PC-9 (cell line): ENCODE results near the gene NUDT7. TPM values are rescaled to one million over a fixed set of nuclear protein-coding genes. Genes with fewer than 3 reads are reported as not detected.

Source experiments
- BruUV-seq: library from RNA; stranded (reverse); fragments of 400-500 nt; replicated peaks from 2 replicates; lab custom pipeline; 2021; lab: Mats Ljungman, UMichigan
- CTCF ChIA-PET: fragments of 300-600 bp; sonication (Branson Sonifier 250); formaldehyde crosslinking; loops from one replicate; lab custom pipeline; 2022; ENCODE audit warnings: antibody characterized with exemption; lab: Charles Lee
- POLR2A ChIA-PET: fragments of 300-600 bp; sonication (Branson Sonifier 250); formaldehyde crosslinking; loops from one replicate; lab custom pipeline; 2022; ENCODE audit warnings: antibody characterized with exemption; ENCODE audit not compliant: unreplicated experiment; lab: Charles Lee
- DNase-seq, 2 experiments: peaks; one replicate each; pipeline versions ENCODE4 v3.0.0 to v3.0.0-alpha.2; 2015 to 2022; ENCODE audit warnings: mixed read lengths in 1 of 2
- H2AFZ ChIP-seq: fragments of 200-600 bp; sonication (generic); 2 replicates; pipeline ENCODE4 v1.8.1; 2017; ENCODE audit warnings: antibody characterized with exemption
- H3F3A ChIP-seq: fragments of 200-600 bp; sonication (generic); 2 replicates; pipeline ENCODE4 v1.8.1; 2017; ENCODE audit warnings: antibody characterized with exemption, mild to moderate bottlenecking, low read depth; ENCODE audit not compliant: insufficient read depth
- H3K27ac ChIP-seq: fragments of 200-600 bp; sonication (generic); 2 replicates; pipeline ENCODE4 v1.6.1; 2016; ENCODE audit warnings: mixed run types
- H3K27me3 ChIP-seq: fragments of 200-600 bp; sonication (generic); 2 replicates; pipeline ENCODE4 v1.6.1; 2016; ENCODE audit warnings: low read depth, mixed run types; ENCODE audit not compliant: insufficient read depth
- H3K36me3 ChIP-seq: fragments of 200-600 bp; sonication (generic); 2 replicates; pipeline ENCODE4 v1.6.1; 2016; ENCODE audit warnings: low read depth, mixed run types
- H3K4me1 ChIP-seq: fragments of 200-600 bp; sonication (generic); replicated peaks from 2 replicates; pipeline ENCODE4 v1.6.1; 2016; ENCODE audit warnings: mixed run types; ENCODE audit not compliant: insufficient read depth
- H3K4me2 ChIP-seq: fragments of 200-600 bp; sonication (generic); 2 replicates; pipeline ENCODE4 v1.6.1; 2017; ENCODE audit warnings: mixed run types
- H3K4me3 ChIP-seq: fragments of 200-600 bp; sonication (generic); 2 replicates; pipeline ENCODE4 v1.6.1; 2016; ENCODE audit warnings: mixed run types
- H3K79me2 ChIP-seq: fragments of 200-600 bp; sonication (generic); 2 replicates; pipeline ENCODE4 v1.6.1; 2017; ENCODE audit warnings: low read depth, mixed run types
- H3K9me2 ChIP-seq: fragments of 200-600 bp; sonication (generic); 2 replicates; pipeline ENCODE4 v1.8.1; 2017; ENCODE audit warnings: mild to moderate bottlenecking; ENCODE audit not compliant: insufficient read depth
- H3K9me3 ChIP-seq: fragments of 200-600 bp; sonication (generic); 2 replicates; pipeline ENCODE4 v1.8.1; 2016; ENCODE audit warnings: low read depth; ENCODE audit not compliant: insufficient read depth
- H4K20me1 ChIP-seq: fragments of 200-600 bp; sonication (generic); 2 replicates; pipeline ENCODE4 v1.8.1; 2017; ENCODE audit not compliant: insufficient read depth
- EZH2 ChIP-seq: fragments of 200-600 bp; sonication (generic); IDR thresholded peaks from 2 replicates; pipeline ENCODE4 v1.8.0; 2017; ENCODE audit warnings: antibody characterized with exemption, low read depth
- intact Hi-C: fragments of 100-400 bp; cut with micrococcal nuclease; formaldehyde crosslinking; loops from one replicate; pipeline ENCODE4 v1.10.0; 2022; ENCODE audit not compliant: unreplicated experiment
- total RNA-seq: library from RNA; stranded (reverse); gene quantifications from 2 replicates; pipeline ENCODE4 v1.2.3, GENCODE V29; 2021
- TF ChIP-seq, protein P1 (sequence below): fragments of 200-600 bp; sonication (generic); conservative IDR thresholded peaks from 2 replicates; pipeline ENCODE4 v1.6.1; 2017; ENCODE audit warnings: mixed run types, antibody characterized with exemption, mild to moderate bottlenecking, moderate library complexity

The NUDT7 gene
- total RNA-seq, 1 experiment from 2014 or later: not detected

DNA sequence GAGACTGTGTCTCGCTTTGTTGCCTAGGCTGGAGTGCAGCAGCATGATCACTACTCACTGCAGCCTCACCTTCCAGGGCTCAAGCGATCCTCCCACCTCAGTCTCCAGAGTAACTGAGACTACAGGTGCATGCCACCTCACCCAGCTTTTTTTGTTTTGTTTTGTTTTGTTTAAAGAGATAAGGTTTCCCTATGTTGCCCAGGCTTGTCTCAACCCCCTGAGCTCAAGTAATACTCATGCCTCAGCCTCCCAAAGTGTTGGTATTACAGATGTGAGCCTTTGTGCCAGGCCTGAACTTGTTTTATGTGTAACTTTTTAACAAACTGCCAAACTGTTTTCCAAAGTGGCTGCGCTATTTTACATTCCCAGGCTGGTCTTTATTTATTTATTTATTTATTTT lies 41.8 kb upstream of the NUDT7 start:
- DNase-seq: no peak
- no TSS peak for BruUV-seq
- H3K4me3 ChIP-seq: no peak overlapping the region
- TF ChIP-seq EZH2: no peak
- TF ChIP-seq, protein P1, sequence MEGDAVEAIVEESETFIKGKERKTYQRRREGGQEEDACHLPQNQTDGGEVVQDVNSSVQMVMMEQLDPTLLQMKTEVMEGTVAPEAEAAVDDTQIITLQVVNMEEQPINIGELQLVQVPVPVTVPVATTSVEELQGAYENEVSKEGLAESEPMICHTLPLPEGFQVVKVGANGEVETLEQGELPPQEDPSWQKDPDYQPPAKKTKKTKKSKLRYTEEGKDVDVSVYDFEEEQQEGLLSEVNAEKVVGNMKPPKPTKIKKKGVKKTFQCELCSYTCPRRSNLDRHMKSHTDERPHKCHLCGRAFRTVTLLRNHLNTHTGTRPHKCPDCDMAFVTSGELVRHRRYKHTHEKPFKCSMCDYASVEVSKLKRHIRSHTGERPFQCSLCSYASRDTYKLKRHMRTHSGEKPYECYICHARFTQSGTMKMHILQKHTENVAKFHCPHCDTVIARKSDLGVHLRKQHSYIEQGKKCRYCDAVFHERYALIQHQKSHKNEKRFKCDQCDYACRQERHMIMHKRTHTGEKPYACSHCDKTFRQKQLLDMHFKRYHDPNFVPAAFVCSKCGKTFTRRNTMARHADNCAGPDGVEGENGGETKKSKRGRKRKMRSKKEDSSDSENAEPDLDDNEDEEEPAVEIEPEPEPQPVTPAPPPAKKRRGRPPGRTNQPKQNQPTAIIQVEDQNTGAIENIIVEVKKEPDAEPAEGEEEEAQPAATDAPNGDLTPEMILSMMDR: no peak
- H3F3A ChIP-seq: no peaks in the 10 kb centered on the region
- no peaks in the 10 kb centered on the region for H3K36me3 ChIP-seq
- H3K79me2 ChIP-seq: no peaks in the 10 kb centered on the region
- H3K9me3 ChIP-seq: no peaks in the 10 kb centered on the region
- H2AFZ ChIP-seq: no peak overlapping the region
- no peak overlapping the region for H3K4me2 ChIP-seq
- ChIA-PET POLR2A (no interaction called here), CTCF (no interaction called here)
- H4K20me1 ChIP-seq: no peaks in the 10 kb centered on the region
- H3K27me3 ChIP-seq: peaks cover 37% of the 10 kb centered on the region
- H3K9me2 ChIP-seq: no peaks in the 10 kb centered on the region
- no peaks in the 10 kb centered on the region for H3K4me1 ChIP-seq
- intact Hi-C loops: no loop called here
- no peak overlapping the region for H3K27ac ChIP-seq

DNA sequence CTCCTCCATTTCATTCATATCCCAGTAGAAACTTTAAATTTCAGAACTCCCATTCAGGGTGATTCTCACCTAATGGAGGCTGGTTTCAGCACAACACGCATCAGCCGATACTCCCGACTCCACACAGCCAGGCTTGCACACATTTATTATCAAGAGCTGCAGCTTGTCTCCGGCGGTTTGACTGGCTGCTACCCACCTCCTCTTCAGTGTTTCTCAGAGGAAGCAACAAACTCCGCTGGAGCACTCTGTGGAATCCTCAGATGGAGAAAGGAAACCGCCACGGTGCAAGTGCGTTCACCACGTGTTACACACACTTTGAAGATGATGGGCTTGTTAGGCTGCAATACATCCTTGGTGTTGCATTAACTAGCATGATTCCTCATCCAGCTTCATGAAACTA lies 39.7 kb upstream of the NUDT7 start:
- BruUV-seq: no TSS peak
- no peaks in the 10 kb centered on the region for H4K20me1 ChIP-seq
- intact Hi-C loops: no loop called here
- H3K9me3 ChIP-seq: no peaks in the 10 kb centered on the region
- no peaks in the 10 kb centered on the region for H3K36me3 ChIP-seq
- H3K27me3 ChIP-seq: peaks cover 42% of the 10 kb centered on the region
- H3F3A ChIP-seq: no peaks in the 10 kb centered on the region
- no peak for DNase-seq
- H3K9me2 ChIP-seq: no peaks in the 10 kb centered on the region
- no peak overlapping the region for H3K4me3 ChIP-seq
- POLR2A ChIA-PET: no interaction called here
- CTCF ChIA-PET: no interaction called here
- H3K4me2 ChIP-seq: no peak overlapping the region
- no peaks in the 10 kb centered on the region for H3K4me1 ChIP-seq
- no peak for TF ChIP-seq EZH2
- TF ChIP-seq, protein P1: no peak
- H2AFZ ChIP-seq: no peak overlapping the region
- no peak overlapping the region for H3K27ac ChIP-seq
- H3K79me2 ChIP-seq: no peaks in the 10 kb centered on the region

DNA sequence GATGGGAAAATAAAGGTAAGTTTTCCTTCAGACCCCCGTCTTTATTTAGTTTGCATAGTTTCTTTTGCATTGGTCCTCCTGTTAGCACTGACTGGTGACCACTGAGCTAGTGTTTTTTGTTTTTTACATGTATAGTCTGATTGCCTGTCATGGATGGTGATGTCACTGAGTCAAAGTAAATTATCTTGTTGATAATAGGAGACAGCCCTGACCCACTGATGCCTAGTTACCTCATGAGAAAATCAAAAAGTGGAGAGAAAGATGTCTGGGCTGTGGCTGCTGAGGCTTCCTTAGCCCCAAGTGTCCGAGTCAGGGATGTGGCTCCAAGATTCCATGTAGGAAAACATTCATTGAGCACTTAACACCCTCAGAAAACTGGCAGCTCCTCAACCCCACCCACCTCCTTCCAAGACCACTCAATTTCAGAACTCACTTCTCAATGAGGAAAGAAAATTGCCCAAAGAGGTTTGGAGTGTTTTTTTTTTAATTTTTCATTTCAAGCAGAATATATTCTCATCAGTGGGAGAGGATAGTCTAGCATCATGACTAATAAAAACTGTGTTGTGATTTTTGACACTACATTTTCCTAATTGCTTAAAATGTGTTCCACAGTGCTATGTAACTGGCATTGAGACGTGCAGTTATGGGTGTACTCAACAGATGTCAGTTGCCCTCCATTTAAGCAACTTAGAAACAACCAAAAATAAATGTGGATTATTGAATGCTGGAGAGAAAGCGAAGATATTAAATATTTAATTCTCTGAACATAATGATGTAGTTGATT lies 38.7 kb upstream of the NUDT7 start:
- ChIA-PET CTCF (no interaction called here), POLR2A (no interaction called here)
- intact Hi-C loops: no loop called here
- no peak for TF ChIP-seq EZH2
- TF ChIP-seq, protein P1: no peak
- Histone ChIP-seq H3K4me3 (no peak overlapping the region), H2AFZ (no peak overlapping the region), H3K27me3 (peaks cover 49% of the 10 kb centered on the region), H3K4me1 (no peaks in the 10 kb centered on the region), H3K27ac (no peak overlapping the region), H3K9me2 (no peaks in the 10 kb centered on the region), H3F3A (no peaks in the 10 kb centered on the region), H3K79me2 (no peaks in the 10 kb centered on the region), H3K36me3 (no peaks in the 10 kb centered on the region), H3K4me2 (no peak overlapping the region), H3K9me3 (no peaks in the 10 kb centered on the region), H4K20me1 (no peaks in the 10 kb centered on the region)
- BruUV-seq: no TSS peak
- no peak for DNase-seq
